H7 (cell line): Measurements from ENCODE around the gene HIGD1A. TPM values are rescaled to one million over a fixed set of nuclear protein-coding genes. Genes with fewer than 3 reads are reported as not detected.
"Not testable (repeated sequence)": the region's sequence is repeated elsewhere in the genome, so short reads cannot be mapped to it uniquely, and the experiment has no call there.

Experiments
- DNase-seq: peaks from one replicate; pipeline ENCODE4 v3.0.0; 2012
- H3K27me3 ChIP-seq: 2 replicates; pipeline ENCODE4 v1.6.0; 2011; ENCODE audit warnings: mild to moderate bottlenecking, low read length; ENCODE audit not compliant: control insufficient read depth, insufficient read depth
- H3K36me3 ChIP-seq: replicated peaks from 2 replicates; pipeline ENCODE4 v1.5.1; 2011; ENCODE audit warnings: low read length; ENCODE audit not compliant: control insufficient read depth, insufficient read depth
- H3K4me3 ChIP-seq: 2 replicates; pipeline ENCODE4 v1.5.1; 2011; ENCODE audit warnings: low read depth, mild to moderate bottlenecking, control low read depth, low read length, moderate library complexity; ENCODE audit not compliant: insufficient read depth
- total RNA-seq: library from RNA; depleted of rRNA; stranded (reverse); fragments of >200 nt; shearing (Covaris generic); gene quantifications from 2 replicates; pipeline ENCODE4 v1.2.3, GENCODE V29; 2014

The HIGD1A gene
- total RNA-seq, 1 experiment from 2014 or later = 149 TPM

DNA sequence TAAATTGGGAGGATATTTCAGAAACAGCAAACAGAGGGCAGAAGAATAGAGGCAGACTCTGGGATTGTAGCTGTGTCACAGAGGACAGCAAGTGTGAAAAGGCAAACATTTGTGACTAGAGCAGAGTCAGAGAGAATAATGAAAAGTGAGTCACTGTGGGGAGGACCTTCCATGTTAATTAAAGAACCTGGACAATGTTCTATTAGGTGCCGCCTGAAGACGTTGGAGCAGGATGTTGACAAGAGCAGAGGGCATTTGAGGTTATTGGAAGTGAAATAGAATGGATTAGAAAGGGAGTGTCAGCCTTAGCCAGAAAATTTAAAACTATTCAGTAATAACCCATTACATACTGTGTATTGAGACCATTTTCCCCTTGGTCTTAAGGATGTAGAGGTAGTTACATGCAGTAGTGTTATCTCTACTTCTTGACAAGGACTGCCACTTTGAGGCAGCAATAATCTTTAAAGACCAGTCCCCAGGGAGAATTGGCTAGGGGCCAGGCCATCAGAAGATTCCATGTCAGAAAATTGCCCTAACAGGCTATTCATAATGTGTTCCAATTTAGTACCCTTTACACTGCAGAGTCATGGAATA, 10.7 kb upstream of the HIGD1A start:
- H3K4me3 ChIP-seq = no peak overlapping the region
- H3K27me3 ChIP-seq = no peaks in the 10 kb centered on the region
- no peaks in the 10 kb centered on the region for H3K36me3 ChIP-seq
- no peak for DNase-seq

DNA sequence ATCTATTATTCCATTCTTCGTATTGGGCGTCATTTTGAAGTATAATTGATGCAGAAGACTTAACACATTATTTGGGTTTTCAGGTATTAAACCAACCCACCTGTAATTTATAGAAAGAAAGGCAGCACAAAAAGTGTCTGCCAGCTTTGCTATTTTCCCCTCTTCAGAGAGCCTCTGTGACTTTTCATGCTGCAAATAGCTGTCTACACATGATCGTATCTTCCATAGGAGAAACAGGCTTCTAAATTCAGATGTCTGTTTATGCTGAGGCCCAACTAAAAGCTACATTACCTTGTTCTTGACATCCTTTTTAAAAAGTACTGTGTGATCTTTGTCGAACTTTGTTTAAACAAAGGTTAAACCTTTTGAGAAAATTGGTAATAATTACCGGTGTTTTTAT, 10.0 kb upstream of the HIGD1A start:
- Histone ChIP-seq H3K27me3 (no peaks in the 10 kb centered on the region), H3K4me3 (no peak overlapping the region)

DNA sequence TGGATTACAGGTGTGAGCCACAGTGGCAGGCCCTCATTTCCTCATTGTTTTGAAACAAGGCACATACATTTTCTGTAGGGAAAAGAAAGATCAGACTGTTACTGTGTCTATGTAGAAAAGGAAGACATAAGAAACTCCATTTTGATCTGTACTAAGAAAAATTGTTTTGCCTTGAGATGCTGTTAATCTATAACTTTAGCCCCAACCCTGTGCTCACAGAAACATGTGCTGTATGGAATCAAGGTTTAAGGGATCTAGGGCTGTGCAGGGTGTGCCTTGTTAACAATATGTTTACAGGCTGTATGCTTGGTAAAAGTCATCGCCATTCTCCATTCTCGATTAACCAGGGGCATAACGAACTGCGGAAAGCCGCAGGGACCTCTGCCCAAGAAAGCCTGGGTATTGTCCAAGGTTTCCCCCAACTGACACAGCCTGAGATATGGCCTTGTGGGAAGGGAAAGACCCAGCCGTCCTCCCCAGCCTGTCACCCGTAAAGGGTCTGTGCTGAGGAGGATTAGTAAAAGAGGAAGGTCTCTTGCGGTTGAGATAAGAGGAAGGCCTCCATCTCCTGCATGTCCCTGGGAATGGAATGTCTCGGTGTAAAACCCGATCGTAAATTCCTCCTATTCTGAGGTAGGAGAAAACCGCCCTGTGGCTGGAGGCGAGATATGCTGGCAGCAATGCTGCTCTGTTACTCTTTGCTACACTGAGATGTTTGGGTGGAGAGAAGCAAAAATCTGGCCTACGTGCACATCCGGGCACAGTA, 7.0 kb upstream of the HIGD1A start:
- not testable (repeated sequence) for H3K27me3 ChIP-seq, H3K36me3 ChIP-seq, DNase-seq, H3K4me3 ChIP-seq

More for the DNA sequence above, 10.0 kb upstream of the HIGD1A start:
- DNase-seq = no peak
- no peaks in the 10 kb centered on the region for H3K36me3 ChIP-seq

- not testable (repeated sequence) for H3K4me3 ChIP-seq, H3K36me3 ChIP-seq, DNase-seq, H3K27me3 ChIP-seq
These were observed 6.4 kb upstream of the HIGD1A start for GRCh38 chr3:42810706-42811105.

DNA sequence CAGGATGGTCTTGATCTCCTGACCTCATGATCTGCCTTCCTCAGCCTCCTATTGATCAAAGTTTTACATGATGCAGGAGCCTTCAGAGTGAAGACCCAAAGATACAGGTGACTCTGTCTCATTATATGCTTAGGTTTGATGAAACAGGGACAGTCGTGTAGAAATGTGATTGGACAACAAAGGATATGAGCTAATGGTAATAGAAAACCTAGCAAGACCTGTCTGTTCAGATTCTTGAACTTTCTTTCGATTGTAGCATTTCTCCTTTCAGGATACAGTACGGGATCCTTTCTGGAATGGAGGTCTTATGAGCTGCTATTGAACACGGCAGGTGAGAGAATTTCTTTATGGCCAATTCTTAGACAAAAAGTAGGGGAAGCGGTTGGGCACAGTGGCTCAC, 4.9 kb upstream of the HIGD1A start, which contains the start of gene ACKR2:
ACKR2 (plus strand) TSS at position 244 of the 400 bp plus-strand sequence. CDS start 55,058 bp downstream, outside the sequence.
- no peak within 1 kb of the TSS for H3K4me3 ChIP-seq
- no peak for DNase-seq

DNA sequence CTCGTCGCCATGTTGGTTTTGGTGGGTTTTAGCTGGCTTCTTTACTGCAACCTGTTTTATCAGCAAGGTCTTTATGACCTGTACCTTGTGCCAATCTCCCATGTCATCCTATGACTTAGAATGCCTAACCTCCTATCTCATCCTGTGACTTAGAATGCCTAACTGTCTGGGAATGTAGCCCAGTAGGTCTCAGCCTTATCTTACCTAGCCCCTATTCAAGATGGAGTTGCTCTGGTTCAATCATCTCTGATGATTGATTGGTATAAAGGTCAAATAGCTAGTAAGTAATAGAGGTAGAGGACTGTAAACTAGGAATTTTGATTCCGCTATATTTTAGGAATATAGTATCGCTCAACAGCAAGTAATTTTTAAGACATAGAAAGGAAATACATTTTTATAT, 3.6 kb upstream of the HIGD1A start:
- Histone ChIP-seq H3K27me3 (peaks cover 11% of the 10 kb centered on the region), H3K36me3 (no peaks in the 10 kb centered on the region), H3K4me3 (no peak overlapping the region)
- DNase-seq = no peak

More for the DNA sequence above, 4.9 kb upstream of the HIGD1A start, which contains the start of gene ACKR2:
- peaks cover 11% of the 10 kb centered on the region for H3K27me3 ChIP-seq
- H3K36me3 ChIP-seq = no peaks in the 10 kb centered on the region

- peak overlapping the region; percentile 69 for H3K4me3 ChIP-seq
- peak; percentile 69 for DNase-seq
- H3K27me3 ChIP-seq = peaks cover 11% of the 10 kb centered on the region
- no peaks in the 10 kb centered on the region for H3K36me3 ChIP-seq
These were observed 991 bp upstream of the HIGD1A start for GRCh38 chr3:42805141-42805821.

- no peak for DNase-seq
- Histone ChIP-seq H3K27me3 (peaks cover 11% of the 10 kb centered on the region), H3K4me3 (peak overlapping the region; percentile 69), H3K36me3 (no peaks in the 10 kb centered on the region)
These were observed 492 bp upstream of the HIGD1A start for GRCh38 chr3:42804831-42805132.

DNA sequence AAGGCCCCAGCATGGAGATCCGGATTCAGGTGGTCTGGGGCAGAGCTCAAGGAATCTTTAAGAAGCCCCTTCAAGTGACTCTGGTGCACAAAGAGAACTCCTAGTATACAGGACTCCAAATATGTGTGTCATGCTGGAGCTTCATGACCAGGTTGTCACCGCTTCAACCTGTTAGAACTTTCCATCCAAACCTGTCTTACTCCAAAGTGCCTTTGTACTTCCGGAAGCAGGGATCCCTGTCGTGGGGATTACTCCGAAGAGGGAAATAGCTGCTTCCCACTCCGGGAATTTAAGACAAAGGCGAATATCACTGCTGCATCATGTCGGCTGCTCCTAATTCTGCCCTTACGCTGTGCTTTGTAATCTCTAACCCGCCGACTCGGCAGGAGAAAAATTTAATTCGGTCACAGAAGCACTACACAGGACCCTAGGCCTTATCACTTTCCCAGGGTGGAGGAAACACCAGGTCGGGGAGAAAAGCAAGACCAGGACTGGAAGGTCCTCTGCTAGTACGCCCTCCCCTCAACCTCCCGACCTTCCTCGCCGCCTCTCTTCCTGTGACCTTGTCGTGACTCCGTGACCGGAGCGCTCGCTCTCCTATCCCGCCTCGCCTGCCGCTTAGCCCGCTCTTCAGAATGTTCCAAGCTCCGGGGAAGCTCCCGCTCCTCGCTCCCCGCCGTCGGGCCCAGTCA, 730 bp downstream of the HIGD1A start:
- H3K27me3 ChIP-seq = peaks cover 11% of the 10 kb centered on the region
- DNase-seq = peak; percentile 49

DNA sequence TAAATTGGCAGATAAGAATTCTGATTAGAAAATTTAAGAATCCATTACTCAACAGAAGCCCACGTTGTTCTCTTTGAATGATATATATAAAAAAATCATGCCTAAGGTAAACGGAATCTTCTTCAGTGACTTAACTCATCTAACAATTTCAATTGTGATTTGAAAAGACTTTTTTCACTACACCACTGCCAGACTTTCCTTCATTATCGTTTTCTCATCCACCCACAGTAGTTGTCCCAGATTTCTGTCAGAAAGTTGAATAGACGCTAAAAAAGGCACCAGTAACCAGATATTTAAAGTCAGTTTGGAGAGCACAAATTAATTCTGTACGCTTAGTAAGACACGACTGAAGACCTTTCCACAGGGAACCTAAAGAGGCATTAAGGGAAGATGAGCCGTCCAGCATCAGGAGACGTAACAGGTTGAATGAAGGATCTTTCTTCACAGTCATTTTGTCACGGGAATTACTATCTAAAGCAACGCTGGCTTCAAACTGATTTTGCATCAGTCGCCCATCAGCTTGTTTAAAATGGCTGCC, 1.3 kb downstream of the HIGD1A start:
- peaks cover 11% of the 10 kb centered on the region for H3K27me3 ChIP-seq
- no peak for DNase-seq
- no peaks in the 10 kb centered on the region for H3K36me3 ChIP-seq
- peak overlapping the region; percentile 69 for H3K4me3 ChIP-seq

More for the DNA sequence above, 730 bp downstream of the HIGD1A start:
- peak overlapping the region; percentile 69 for H3K4me3 ChIP-seq
- H3K36me3 ChIP-seq = no peaks in the 10 kb centered on the region

- Histone ChIP-seq H3K36me3 (no peaks in the 10 kb centered on the region), H3K4me3 (no peak overlapping the region)
These were observed 2.5 kb downstream of the HIGD1A start for GRCh38 chr3:42801784-42802183.

DNA sequence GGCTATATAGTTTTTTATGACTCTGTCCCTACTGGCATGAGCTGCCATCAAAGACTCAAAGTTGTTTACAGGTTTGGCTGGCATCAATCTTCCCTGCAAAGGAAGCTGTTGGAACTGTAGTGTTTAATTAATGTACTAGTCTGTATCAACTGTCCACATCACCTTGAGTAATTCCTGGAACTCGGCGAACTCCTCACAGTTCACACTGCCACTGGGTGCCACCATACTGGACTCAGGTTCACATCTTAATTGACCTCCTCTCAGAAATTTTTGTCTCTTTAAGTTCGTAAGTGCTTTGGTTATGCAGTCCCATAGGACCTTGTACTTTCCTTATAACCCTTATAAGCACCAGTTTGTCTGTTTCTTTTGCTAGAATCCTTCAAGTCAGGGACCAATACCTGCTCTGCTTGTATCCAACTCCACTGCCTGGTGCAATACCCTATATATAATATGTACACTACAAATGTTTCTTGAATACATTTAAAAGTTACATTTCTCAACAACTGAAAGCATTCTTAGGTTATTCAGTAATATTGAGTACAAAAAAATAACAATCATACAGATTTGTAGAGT, 3.2 kb downstream of the HIGD1A start:
- no peak overlapping the region for H3K4me3 ChIP-seq
- peaks cover 11% of the 10 kb centered on the region for H3K27me3 ChIP-seq
- H3K36me3 ChIP-seq = no peaks in the 10 kb centered on the region
- DNase-seq = no peak

More at GRCh38 chr3:42801784-42802183, 2.5 kb downstream of the HIGD1A start:
- peaks cover 11% of the 10 kb centered on the region for H3K27me3 ChIP-seq
- no peak for DNase-seq

GRCh38 chr3:42800251-42800650, 4.0 kb downstream of the HIGD1A start:
- Histone ChIP-seq H3K27me3 (peaks cover 6% of the 10 kb centered on the region), H3K36me3 (no peaks in the 10 kb centered on the region; the same call in 1 of the 2 replicates), H3K4me3 (no peak overlapping the region)
- no peak for DNase-seq

- no peak for DNase-seq
- Histone ChIP-seq H3K4me3 (no peak overlapping the region), H3K27me3 (no peaks in the 10 kb centered on the region), H3K36me3 (no peaks in the 10 kb centered on the region; the same call in 1 of the 2 replicates)
These were observed 4.9 kb downstream of the HIGD1A start for GRCh38 chr3:42799376-42799775.
